ENCODE data around the gene RFNG. TPM values are rescaled to one million over a fixed set of nuclear protein-coding genes. Genes with fewer than 3 reads are reported as not detected.

The RFNG gene
- total RNA-seq, 8 experiments from 2014 or later = 19.3 to 38.6 (median 28.5) TPM

DNA sequence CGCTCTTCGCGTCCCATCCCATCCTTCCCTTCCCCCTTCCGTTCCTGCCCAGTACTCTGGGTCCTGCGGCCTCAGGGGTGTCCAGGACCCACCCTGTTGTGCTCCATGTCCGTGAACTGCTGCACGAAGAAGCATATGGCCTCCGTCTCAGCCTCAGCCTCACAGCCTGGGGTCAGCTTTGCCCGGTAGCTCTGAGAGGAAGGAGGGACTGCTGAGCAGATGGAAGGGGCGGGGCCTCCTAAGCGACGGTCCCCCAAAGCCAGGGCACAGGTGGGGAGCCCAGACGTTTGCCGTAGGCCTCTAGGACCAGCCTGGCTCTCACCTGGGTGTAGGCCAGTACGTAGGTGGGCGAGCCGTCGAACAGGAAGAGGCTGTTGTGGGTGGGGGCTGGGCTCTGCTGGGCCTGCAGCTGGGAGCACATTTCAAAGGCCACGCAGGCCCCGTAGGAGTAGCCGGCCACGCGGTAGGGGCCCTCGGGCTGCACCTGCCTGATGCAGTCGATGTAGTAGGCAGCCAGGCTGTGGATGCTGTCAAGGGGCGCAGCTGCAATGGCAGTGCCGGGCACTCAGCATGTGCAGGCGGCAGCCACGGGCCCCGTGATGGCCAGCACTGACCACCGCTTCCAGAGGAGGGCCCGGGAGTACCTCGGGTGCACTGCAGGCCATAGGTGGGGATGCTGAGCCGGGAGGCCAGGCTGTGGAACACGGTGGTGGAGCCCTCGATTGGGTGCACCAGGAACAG is 28.6 kb upstream of the RFNG start:
- Histone ChIP-seq H3K4me3 (no peak overlapping the region), H3K4me1 (replicated peaks in 1 of 2) (no peaks in the 10 kb centered on the region), H3K27ac (no peak overlapping the region)
- 88 to 100% (median 98%) methylated on average over 1 to 11 of the region's 36 CpGs; no CpG with 5 or more reads in 4 of the 10 experiments for WGBS, 10 experiments
- in situ Hi-C loops (cut with MboI; ENCODE audit: low pct_unique_long_range_greater_than_20kb in 2 of 9, low sequenced_read_pairs in 9 of 9, unreplicated experiment in 9 of 9) = no loop called here
- ATAC-seq (replicated peaks in 6 of 8) = no peak

DNA sequence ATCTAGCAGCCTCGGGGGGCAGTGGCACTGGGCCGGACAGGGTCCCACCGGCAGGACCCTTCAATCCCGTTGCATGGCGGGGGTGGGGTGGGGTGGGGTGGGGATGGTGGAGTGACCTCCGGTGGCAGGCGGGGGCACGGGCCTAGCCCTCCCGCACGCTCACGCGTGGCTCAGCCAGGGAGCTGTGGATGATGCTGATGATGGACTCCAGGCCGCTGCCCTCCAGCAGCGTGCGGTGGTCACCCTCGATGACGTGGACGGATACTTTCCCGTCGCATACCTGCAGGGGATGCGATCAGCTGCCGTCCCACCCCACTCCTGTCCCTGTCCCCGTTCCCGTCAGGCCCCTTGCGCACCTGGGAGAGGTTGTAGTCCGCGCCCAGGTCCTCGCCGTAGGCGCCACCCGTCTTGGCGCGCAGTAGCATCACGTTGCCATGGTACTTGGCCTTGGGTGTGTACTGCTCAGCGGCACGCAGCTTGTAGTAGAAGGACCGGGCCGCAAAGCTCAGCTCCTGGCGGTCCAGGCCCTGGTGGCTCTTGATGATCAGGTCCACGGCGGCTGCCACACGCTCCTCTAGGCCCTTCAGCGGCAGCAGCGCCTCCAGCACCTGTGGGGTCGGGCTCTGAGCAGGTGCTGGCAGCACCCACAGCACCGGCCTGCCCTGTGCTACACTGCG is 27.5 kb upstream of the RFNG start:
- in situ Hi-C loops (cut with MboI; ENCODE audit: low pct_unique_long_range_greater_than_20kb in 2 of 9, low sequenced_read_pairs in 9 of 9, unreplicated experiment in 9 of 9) = no loop called here
- Histone ChIP-seq H3K27ac (no peak overlapping the region), H3K4me1 (replicated peaks in 1 of 2) (no peaks in the 10 kb centered on the region), H3K4me3 (no peak overlapping the region)
- WGBS, 10 experiments = 100% methylated on average over 1 of the region's 47 CpGs; no CpG with 5 or more reads in 9 of the 10 experiments
- peak in 3 of 8 experiments; percentile 4 to 6 (median 6) for ATAC-seq (replicated peaks in 6 of 8)

DNA sequence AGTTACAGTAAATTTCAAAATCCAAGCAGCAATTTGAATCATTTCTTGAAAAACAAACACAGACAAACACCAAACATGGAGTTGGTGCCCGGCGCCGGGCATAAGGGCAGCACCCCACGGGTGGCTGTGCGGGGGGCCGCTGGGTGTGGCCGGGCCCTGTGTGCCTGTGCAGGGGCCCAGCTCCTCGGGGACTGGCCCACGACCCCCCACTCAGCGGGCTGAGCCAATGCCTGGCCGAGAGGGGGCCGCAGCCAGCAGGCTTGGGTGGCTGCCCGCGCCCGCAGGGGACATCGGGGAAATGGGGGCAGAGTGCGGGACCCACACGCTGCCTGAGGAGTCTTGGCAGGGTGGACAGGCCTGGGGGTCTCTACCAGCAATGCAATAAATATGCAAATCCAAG is 26.8 kb upstream of the RFNG start:
- no peak for ATAC-seq (replicated peaks in 6 of 8)
- Histone ChIP-seq H3K4me1 (replicated peaks in 1 of 2) (no peaks in the 10 kb centered on the region), H3K4me3 (no peak overlapping the region), H3K27ac (no peak overlapping the region)
- in situ Hi-C loops (cut with MboI; ENCODE audit: low pct_unique_long_range_greater_than_20kb in 2 of 9, low sequenced_read_pairs in 9 of 9, unreplicated experiment in 9 of 9) = no loop called here
- WGBS, 10 experiments = 60 to 100% methylated on average over 1 of the region's 18 CpGs; no CpG with 5 or more reads in 8 of the 10 experiments

DNA sequence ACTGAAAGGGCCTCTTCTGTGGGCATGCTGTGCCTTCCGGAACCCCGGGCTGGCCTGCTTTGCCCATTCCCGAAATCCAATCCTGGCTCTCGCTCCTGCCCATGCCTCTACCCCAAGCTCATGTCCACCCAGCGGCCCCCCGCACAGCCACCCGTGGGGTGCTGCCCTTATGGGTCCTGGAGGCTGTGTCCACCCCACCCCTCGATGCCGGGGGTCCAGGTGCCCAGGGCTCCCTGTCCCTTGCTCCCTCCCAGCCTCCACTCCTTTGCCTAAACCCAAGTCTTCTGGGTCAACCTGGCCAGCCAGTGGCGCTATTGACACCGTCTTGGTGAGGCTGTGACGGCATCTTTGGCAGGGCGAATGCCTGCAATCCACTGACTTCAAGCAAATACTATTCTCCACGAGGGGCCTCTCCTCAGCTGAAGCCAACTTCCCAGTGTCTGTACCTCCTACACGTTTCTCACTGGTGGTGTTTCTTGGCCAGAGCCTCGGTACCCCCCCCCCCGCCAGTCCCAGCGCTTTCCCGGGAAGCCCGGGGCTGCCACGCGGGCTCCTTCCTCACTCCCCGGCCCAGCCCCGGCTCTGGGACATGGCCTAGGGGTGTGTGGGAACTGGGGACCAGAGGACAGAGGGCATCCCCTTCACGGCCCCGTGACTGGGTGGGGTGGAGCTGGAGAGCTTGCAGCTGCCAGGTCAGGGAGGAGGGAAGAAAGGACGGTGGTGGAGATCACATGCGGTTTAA is 26.2 kb upstream of the RFNG start:
- Histone ChIP-seq H3K4me1 (replicated peaks in 1 of 2) (no peaks in the 10 kb centered on the region), H3K27ac (no peak overlapping the region), H3K4me3 (no peak overlapping the region)
- ATAC-seq (replicated peaks in 6 of 8) = peak in 3 of 8 experiments; percentile 15 to 17 (median 15)
- in situ Hi-C loops (cut with MboI; ENCODE audit: low pct_unique_long_range_greater_than_20kb in 2 of 9, low sequenced_read_pairs in 9 of 9, unreplicated experiment in 9 of 9) = no loop called here
- 82 to 100% (median 90%) methylated on average over 2 to 10 of the region's 28 CpGs; no CpG with 5 or more reads in 7 of the 10 experiments for WGBS, 10 experiments

DNA sequence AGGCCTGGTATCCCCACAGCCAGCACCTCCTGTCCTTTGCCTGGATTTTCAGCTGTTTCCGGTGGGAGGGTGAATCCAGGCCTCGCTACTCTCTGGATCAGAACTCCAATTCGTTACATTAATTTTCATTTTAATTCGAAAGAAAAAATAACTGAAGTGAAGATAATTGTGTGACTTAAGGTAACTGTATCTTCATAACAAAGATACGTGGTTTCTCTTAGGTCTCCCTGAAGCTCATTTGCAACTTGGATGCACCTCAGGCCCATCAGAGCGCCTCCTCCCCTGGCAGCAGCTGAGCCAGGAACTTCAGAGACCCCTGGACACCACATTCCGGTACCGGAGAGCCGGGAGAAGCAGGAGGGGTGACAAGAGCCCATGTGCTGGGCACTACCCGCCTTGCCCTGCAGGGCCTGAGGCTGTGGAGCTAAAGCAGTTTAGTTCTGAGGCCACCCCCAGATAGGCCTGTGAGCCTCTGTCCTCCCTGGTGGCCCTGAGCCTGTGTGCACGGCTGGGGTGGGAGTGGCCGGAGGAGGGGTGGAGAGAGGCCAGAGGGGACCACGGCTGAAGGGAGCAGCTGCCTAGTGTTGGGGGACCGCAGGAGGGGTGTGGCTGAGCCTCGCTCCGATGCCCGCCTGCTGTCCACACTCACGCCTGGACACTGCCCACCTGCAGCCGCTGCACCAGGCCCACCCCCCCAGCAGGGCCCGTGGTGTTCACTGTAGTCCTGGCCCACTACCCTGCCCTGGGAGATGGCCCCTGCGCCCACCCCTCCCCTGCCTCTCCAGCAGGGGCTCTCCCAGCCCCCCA is 25.4 kb upstream of the RFNG start:
- ATAC-seq (replicated peaks in 6 of 8) = peak; percentile 4 to 63 (median 41)
- Histone ChIP-seq H3K4me3 (no peak overlapping the region), H3K4me1 (replicated peaks in 1 of 2) (no peaks in the 10 kb centered on the region), H3K27ac (no peak overlapping the region)
- 70 to 100% (median 92%) methylated on average over 1 to 4 of the region's 21 CpGs; no CpG with 5 or more reads in 2 of the 10 experiments for WGBS, 10 experiments
- in situ Hi-C loops (cut with MboI; ENCODE audit: low pct_unique_long_range_greater_than_20kb in 2 of 9, low sequenced_read_pairs in 9 of 9, unreplicated experiment in 9 of 9) = no loop called here

DNA sequence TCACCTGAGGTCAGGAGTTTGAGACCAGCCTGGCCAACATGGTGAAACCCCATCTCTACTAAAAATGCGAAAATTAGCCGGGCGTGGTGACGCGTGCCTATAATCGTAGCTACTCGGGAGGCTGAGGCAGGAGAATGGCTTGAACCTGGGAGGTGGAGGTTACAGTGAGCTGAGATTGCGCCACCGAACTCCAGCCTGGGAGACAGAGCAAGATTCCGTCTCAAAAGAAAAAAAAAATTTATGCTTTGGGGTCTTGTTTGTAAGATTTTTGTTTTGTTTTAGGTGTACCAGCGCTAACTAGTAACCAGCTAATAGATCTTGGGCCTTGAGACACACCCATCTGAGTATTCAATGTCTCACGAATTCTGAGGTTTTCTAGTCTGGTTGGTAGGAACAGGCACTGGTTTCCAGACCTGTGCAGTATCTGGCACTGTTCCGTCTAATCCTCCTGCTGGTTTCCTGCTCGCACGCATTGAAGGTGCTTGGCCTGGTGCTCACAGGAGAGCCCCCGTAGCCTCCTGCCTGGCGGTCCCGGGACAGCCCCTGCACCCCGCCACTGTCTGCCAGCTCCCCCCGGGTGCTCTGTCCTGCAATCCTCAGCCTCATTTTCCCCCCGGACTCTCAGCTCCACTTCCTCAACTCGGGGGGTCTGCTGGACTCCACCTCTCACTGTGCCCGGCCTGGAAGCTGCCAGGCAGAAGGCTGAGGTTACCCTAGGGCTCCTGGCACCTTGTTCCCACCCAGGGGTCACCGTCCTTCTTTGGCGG is 24.6 kb upstream of the RFNG start:
- Histone ChIP-seq H3K4me1 (replicated peaks in 1 of 2) (no peaks in the 10 kb centered on the region), H3K27ac (no peak overlapping the region), H3K4me3 (no peak overlapping the region)
- in situ Hi-C loops (cut with MboI; ENCODE audit: low pct_unique_long_range_greater_than_20kb in 2 of 9, low sequenced_read_pairs in 9 of 9, unreplicated experiment in 9 of 9) = no loop called here
- 20 to 100% (median 87%) methylated on average over 1 to 19 of the region's 25 CpGs; no CpG with 5 or more reads in 1 of the 10 experiments for WGBS, 10 experiments
- peak in 2 of 8 experiments; percentile 0 to 3 for ATAC-seq (replicated peaks in 6 of 8)

DNA sequence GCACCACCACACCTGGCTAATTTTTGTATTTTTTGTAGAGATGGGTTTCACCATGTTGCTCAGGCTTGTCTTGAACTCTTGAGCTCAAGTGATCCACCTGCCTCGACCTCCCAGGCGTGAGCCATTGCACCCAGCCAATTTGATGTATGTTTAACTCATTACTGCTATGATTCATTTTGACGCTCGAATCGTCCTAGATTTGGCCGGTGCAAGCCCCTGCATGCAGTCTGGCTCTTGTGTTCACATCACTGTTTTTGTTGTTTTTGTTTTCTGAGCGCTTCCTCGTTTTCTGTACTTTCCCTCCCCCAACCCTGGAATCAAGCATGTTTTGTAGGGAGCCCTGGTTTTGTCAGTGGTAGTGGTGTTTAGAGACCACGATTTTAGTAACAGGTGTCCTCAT is 21.8 kb upstream of the RFNG start:
- WGBS, 10 experiments = 58 to 90% (median 82%) methylated on average over 1 to 9 of the region's 9 CpGs; no CpG with 5 or more reads in 1 of the 10 experiments
- Histone ChIP-seq H3K4me1 (replicated peaks in 1 of 2) (no peaks in the 10 kb centered on the region), H3K27ac (no peak overlapping the region), H3K4me3 (no peak overlapping the region)
- in situ Hi-C loops (cut with MboI; ENCODE audit: low pct_unique_long_range_greater_than_20kb in 2 of 9, low sequenced_read_pairs in 9 of 9, unreplicated experiment in 9 of 9) = no loop called here
- ATAC-seq (replicated peaks in 6 of 8) = peak in 1 of 8 experiments; percentile 1

DNA sequence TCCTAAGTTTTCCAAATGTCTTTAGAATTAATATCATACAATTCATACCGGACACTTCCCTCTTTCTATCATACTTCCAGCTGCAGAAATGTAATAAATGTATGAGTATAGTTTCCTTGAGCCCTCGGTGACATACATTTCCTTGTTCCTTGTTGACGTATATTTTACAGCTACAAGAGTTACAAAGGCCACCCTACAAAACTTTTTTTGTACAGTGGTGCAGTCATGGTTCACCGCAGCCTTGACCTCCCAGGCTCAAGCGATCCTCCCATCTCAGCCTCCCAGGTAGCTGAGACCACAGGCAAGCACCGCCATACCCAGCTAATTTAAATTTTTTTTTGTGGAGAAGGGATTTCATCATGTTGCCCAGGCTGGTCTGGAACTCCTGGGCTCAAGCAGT is 21.2 kb upstream of the RFNG start:
- 47 to 100% (median 83%) methylated on average over 1 to 6 of the region's 6 CpGs for WGBS, 10 experiments
- Histone ChIP-seq H3K27ac (no peak overlapping the region), H3K4me3 (no peak overlapping the region), H3K4me1 (replicated peaks in 1 of 2) (no peaks in the 10 kb centered on the region)
- ATAC-seq (replicated peaks in 6 of 8) = no peak
- in situ Hi-C loops (cut with MboI; ENCODE audit: low pct_unique_long_range_greater_than_20kb in 2 of 9, low sequenced_read_pairs in 9 of 9, unreplicated experiment in 9 of 9) = no loop called here

DNA sequence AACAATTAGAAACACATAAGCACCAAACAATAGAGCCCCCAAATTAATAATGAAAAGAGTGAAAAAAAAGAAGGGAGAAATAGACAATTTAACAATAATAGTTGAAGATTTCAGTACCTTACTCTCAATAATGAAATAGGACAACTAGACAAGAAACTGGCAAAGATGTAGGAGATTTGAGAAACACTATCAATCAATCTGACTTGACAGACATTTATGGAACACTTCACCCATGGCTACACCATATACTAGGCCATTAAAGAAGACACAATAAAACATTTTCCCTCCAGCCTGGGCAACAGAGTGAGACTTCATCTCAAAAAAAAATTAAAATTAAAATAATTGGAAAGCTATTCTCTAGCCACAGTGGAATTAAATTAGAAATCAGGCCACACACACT is 19.0 kb upstream of the RFNG start:
- no peak for ATAC-seq (replicated peaks in 6 of 8)
- in situ Hi-C loops (cut with MboI; ENCODE audit: low pct_unique_long_range_greater_than_20kb in 2 of 9, low sequenced_read_pairs in 9 of 9, unreplicated experiment in 9 of 9) = no loop called here
- no peak overlapping the region for H3K27ac ChIP-seq
- peaks cover 5 to 6% of the 10 kb centered on the region in 2 donors for H3K4me1 ChIP-seq (replicated peaks in 1 of 2)
- H3K4me3 ChIP-seq = no peak overlapping the region

DNA sequence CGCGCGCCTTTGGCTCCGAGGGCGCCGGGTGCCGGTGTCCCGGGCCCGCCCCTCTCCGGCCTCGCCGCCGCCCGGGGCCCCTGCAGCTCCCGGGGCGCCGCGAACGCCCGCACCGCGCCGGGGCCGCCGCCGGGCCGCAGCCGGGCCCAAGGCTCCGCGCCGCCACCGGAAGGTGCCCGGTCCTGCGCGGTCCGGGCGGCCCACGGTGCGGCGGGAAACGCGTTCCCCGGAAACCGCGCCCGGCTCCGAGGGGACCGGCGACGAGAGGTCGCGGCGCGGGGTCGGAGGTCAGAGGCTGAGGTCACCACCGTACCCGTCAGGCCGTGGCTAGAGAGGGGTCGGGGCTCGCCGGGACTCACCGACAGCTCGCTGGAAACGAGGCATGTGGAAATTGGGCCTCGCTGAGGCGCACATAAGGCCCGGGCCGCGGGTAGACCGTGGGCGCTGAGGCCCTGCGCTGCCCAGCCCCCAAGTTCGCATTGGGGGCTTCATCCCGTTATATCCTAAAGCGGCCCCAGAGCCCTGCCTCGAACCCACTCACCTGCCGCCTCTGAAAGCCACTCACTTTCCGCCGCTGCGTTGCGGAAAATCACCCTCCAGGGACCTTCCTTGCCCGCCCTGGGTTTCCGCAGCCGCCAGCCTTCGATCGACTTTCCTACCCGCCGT is 14.2 kb upstream of the RFNG start, which contains the start of gene DUS1L:
Gene DUS1L (minus strand): TSS at position 167 of the 666 bp plus-strand sequence. CDS start 745 bp downstream, outside the sequence.
- WGBS, 10 experiments = 77 to 100% (median 81%) methylated on average over 1 to 12 of the region's 88 CpGs; no CpG with 5 or more reads in 6 of the 10 experiments
- H3K4me3 ChIP-seq = peak within 1 kb of the TSS; percentile 82 to 100 (median 88)
- in situ Hi-C loops (cut with MboI; ENCODE audit: low pct_unique_long_range_greater_than_20kb in 2 of 9, low sequenced_read_pairs in 9 of 9, unreplicated experiment in 9 of 9) = no loop called here
- H3K4me1 ChIP-seq (replicated peaks in 1 of 2) = peaks cover 12 to 13% of the 10 kb centered on the region in 2 donors
- H3K27ac ChIP-seq = peak within 1 kb of the TSS; percentile 54 to 89
- peak; percentile 79 to 88 (median 84) for ATAC-seq (replicated peaks in 6 of 8)

DNA sequence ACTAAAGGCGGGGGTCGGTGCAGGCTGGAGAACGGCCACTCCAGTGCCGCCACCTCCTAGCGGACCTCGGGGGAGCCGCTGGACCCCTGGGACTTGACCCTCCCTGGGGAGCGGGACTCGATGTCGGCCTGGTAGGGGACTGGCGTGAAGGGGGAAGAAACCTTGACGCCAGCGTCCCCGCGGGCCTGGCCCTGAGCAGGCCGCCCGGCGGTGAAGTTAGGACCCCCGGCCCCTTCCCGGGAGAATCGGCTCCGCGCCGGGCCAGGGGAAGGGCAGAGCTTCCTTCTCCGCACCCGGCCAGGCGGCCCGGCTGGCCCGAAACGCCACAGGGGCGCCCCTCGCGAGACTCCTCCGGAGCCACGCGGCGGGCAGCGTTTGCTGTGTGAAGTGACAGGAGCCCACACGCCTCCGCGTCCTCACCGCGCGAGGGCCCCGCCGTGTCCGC is 13.6 kb upstream of the RFNG start:
- 0% methylated on average over 3 of the region's 47 CpGs; no CpG with 5 or more reads in 8 of the 10 experiments for WGBS, 10 experiments
- peaks cover 12 to 13% of the 10 kb centered on the region in 2 donors for H3K4me1 ChIP-seq (replicated peaks in 1 of 2)
- H3K27ac ChIP-seq = peak overlapping the region; percentile 54 to 89
- in situ Hi-C loops (cut with MboI; ENCODE audit: low pct_unique_long_range_greater_than_20kb in 2 of 9, low sequenced_read_pairs in 9 of 9, unreplicated experiment in 9 of 9) = no loop called here
- H3K4me3 ChIP-seq = peak overlapping the region; percentile 82 to 100 (median 88)
- peak; percentile 51 to 83 (median 63) for ATAC-seq (replicated peaks in 6 of 8)

Measured in motor neuron (in vitro differentiated cells).